Measurements from ENCODE around the gene CFAP92.
"Not testable (repeated sequence)": the region's sequence is repeated elsewhere in the genome, so short reads cannot be mapped to it uniquely, and the experiment has no call there.

CFAP92 gene

DNA sequence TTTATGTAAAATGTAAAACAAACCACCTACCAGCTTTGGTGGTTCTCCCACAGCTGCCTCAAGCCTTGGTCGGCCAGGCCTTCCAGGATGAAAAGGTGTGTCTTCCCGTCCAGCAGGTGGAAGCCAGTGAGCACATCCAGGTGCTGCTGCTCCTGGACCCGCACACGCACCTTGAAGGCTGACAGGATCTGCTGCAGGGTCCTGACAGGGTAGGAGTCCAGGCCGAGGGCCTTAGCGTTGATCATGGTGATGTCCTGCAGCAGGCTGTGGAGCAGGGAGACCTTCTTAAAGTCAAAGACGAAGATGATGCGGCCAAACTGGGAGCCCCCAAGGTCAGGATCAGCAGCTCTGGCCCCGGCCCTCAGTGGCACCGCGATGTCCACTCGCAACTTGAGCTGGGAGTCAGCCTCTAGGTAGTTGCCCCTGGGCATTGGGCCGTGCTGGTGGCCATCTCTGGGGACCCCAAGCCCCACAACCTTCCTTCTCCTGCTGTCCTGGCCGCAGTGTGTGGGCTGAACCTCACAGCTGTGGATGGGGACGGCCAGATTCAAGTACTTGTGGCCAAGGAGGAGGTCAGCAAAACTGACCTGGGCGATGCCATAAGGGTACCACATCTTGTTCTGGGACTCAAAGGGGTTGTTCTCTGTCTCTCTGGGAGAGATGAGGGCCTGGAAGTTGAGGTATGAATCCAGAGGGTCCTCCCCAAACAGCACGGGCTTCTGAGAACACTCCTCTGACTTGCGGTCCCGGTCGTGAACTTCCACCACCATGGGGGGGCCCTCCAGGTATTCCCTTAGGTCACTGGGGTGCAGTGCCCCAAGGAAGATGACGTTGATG is 48.6 kb downstream of the CFAP92 start:
- Histone ChIP-seq H3K4me1 (ENCODE audit: insufficient read depth, low read length) (no peaks in the 10 kb centered on the region), H3K27ac (ENCODE audit: low read length) (no peak overlapping the region), H3K9ac (ENCODE audit: low read depth, low read length) (no peak overlapping the region), H3K4me3 (ENCODE audit: low read length) (no peak overlapping the region), H3K27me3 (ENCODE audit: insufficient read depth, low read length) (no peaks in the 10 kb centered on the region), H3K9me3 (ENCODE audit: insufficient read depth, low read depth, low read length) (no peaks in the 10 kb centered on the region), H3K36me3 (ENCODE audit: insufficient read depth, low read depth, low read length) (no peaks in the 10 kb centered on the region)

DNA sequence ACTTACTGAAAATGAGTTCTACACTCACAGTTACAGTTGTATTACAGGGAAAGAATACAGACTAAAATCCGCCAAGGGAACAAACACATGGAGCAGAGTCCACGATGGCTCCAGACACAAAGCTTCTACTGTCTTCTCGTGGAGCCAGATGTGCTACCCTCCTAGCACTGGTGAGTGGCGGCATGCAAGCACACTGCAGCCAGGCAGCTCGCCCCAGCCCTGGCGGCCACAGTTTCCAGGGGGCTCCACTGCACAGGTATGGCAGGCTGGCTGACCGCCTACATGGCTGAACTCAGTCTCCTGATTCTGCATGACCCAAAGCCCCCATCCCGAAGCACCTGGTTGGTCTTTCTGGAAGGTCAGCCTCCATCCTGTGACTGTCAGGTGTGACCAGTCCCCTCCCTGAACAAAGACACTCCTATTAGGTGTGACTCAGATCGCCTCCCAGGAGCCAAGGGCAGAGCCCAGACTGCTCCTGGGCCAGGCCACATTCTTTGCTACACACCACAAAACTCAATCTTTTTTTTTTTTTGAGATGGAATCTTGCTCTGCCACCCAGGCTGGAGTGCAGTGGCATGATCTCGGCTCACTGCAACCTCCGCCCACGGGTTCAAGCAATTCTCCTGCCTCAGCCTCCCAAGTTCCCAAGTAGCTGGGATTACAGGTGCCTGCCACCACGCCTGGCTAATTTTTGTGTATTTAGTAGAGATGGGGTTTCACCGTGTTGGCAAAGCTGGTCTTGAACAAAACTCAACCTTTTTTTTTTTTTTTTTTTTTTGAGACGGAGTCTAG is 51.5 kb downstream of the CFAP92 start:
- no peaks in the 10 kb centered on the region for H3K27me3 ChIP-seq (ENCODE audit: insufficient read depth, low read length)
- H3K4me3 ChIP-seq (ENCODE audit: low read length): no peak overlapping the region
- no peaks in the 10 kb centered on the region for H3K9me3 ChIP-seq (ENCODE audit: insufficient read depth, low read depth, low read length)
- no peak overlapping the region for H3K9ac ChIP-seq (ENCODE audit: low read depth, low read length)
- no peaks in the 10 kb centered on the region for H3K4me1 ChIP-seq (ENCODE audit: insufficient read depth, low read length)
- no peak overlapping the region for H3K27ac ChIP-seq (ENCODE audit: low read length)
- H3K36me3 ChIP-seq (ENCODE audit: insufficient read depth, low read depth, low read length): no peaks in the 10 kb centered on the region

DNA sequence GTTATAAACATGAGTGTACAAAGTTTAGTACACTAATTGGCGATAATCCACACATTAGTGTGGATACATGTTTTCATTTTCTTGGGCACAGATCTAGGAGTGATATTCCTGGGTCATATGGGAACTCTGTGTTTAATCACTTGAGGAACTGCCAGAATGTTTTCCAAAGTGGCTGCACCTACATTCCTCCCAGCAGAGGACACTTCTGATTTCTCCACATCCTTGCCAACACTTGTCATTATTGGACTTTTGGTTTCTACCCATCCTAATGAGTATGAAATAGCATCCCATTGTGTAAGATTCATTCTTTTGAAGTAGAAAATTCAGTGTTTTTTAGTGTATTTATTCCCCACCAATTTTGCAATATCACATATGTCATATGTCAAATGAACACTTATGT is 53.6 kb downstream of the CFAP92 start:
- Histone ChIP-seq H3K4me1 (ENCODE audit: insufficient read depth, low read length) (no peaks in the 10 kb centered on the region), H3K9ac (ENCODE audit: low read depth, low read length) (no peak overlapping the region), H3K27ac (ENCODE audit: low read length) (no peak overlapping the region), H3K9me3 (ENCODE audit: insufficient read depth, low read depth, low read length) (no peaks in the 10 kb centered on the region), H3K36me3 (ENCODE audit: insufficient read depth, low read depth, low read length) (no peaks in the 10 kb centered on the region), H3K27me3 (ENCODE audit: insufficient read depth, low read length) (no peaks in the 10 kb centered on the region), H3K4me3 (ENCODE audit: low read length) (no peak overlapping the region)

DNA sequence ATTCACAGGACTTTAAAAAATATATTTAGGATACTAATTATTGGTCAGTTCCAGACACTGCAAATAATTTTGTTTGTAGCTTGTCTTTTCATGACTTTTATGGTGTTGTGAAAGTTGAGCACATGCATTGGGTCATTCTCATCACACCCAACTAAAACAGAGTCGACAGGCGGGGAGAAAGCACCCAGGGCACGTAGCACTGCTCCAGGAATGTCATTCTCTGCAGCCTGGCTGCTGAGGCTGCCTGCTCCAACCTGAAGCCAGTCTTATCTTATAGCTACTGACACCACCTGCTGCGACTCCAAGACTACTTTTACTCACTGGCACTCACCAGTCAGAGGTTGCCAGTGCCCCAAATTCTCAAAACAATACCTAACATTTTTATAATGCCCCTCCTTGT is 57.5 kb downstream of the CFAP92 start:
- H3K9ac ChIP-seq (ENCODE audit: low read depth, low read length): no peak overlapping the region
- no peak overlapping the region for H3K27ac ChIP-seq (ENCODE audit: low read length)
- H3K4me1 ChIP-seq (ENCODE audit: insufficient read depth, low read length): no peaks in the 10 kb centered on the region
- no peaks in the 10 kb centered on the region for H3K9me3 ChIP-seq (ENCODE audit: insufficient read depth, low read depth, low read length)
- no peak overlapping the region for H3K4me3 ChIP-seq (ENCODE audit: low read length)
- no peaks in the 10 kb centered on the region for H3K27me3 ChIP-seq (ENCODE audit: insufficient read depth, low read length)
- no peaks in the 10 kb centered on the region for H3K36me3 ChIP-seq (ENCODE audit: insufficient read depth, low read depth, low read length)

DNA sequence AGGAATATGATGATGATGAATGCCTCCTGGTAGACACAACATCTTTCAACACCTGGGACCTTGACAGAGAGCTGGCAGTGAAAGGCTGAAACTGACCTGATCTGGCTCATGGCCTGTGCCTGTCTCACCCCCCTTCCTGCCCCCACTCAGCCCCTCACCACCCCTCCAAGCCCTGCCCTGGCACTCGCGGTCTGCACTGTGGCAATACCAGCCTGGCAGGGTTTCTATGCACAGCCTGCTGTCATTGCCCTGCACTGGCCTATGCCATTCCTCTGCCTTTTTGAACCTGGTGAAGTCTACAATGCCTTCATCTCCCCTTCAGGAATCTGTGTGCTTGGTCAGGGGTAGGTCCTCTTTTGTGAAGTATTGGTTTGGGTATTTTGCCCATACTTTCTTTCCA is 58.0 kb downstream of the CFAP92 start:
- no peak overlapping the region for H3K27ac ChIP-seq (ENCODE audit: low read length)
- no peaks in the 10 kb centered on the region for H3K27me3 ChIP-seq (ENCODE audit: insufficient read depth, low read length)
- no peak overlapping the region for H3K9ac ChIP-seq (ENCODE audit: low read depth, low read length)
- no peaks in the 10 kb centered on the region for H3K9me3 ChIP-seq (ENCODE audit: insufficient read depth, low read depth, low read length)
- H3K36me3 ChIP-seq (ENCODE audit: insufficient read depth, low read depth, low read length): no peaks in the 10 kb centered on the region
- H3K4me1 ChIP-seq (ENCODE audit: insufficient read depth, low read length): no peaks in the 10 kb centered on the region
- H3K4me3 ChIP-seq (ENCODE audit: low read length): no peak overlapping the region

DNA sequence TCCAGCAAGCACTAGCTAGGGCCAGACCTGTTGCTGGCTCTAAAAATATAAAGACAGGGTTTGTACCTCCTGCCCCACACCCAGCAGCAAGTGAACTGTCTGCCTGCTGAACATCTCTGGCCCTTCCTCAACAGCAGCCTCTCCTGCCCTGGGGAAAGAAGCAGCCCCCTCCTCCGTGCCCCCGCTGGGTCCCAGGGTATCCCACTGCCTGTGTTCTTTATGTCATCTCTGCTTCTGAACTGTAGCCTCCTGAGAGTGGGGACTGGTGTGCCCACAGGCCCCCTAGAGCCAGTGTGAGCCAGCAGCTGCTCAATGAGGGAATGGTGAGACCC is 60.0 kb downstream of the CFAP92 start:
- H3K27me3 ChIP-seq (ENCODE audit: insufficient read depth, low read length): no peaks in the 10 kb centered on the region
- H3K4me1 ChIP-seq (ENCODE audit: insufficient read depth, low read length): no peaks in the 10 kb centered on the region
- no peak overlapping the region for H3K27ac ChIP-seq (ENCODE audit: low read length)
- no peak overlapping the region for H3K4me3 ChIP-seq (ENCODE audit: low read length)
- H3K36me3 ChIP-seq (ENCODE audit: insufficient read depth, low read depth, low read length): no peaks in the 10 kb centered on the region
- H3K9me3 ChIP-seq (ENCODE audit: insufficient read depth, low read depth, low read length): peaks cover 10% of the 10 kb centered on the region
- H3K9ac ChIP-seq (ENCODE audit: low read depth, low read length): no peak overlapping the region

DNA sequence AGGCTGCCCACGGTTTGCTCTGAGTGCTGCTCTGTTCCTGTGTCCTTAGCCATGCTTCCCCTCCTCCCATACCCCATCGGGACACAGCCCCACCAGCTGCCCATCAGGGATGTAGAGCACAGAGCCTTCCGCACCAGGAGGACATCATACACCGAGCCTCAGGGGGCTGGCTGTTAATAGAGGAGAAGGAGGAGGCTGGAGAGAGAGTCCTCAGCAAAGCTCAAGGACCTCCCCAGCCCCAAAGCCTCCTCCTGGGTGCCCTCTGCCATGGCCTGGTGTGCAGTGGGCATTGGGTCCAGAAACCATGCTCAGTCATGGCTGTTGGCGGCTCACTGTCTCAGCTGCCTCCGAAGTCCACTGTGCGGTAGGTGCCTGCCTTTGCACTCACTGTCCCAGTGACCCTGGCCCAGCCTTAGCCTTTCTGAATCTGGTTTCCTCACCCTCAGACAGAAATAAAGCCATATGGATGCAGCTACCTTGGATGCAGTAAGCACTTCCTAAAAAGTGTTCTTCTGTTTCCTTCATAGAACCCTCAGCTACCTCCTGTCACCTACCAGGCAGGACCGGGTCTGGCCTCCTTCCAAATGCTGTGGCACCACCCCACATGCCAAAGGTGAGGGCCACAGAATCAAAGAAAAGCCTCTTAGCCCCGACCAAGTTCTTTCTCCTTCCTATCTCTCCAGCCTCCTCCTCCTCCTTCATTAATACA is 60.5 kb downstream of the CFAP92 start:
- Histone ChIP-seq H3K9ac (ENCODE audit: low read depth, low read length) (no peak overlapping the region), H3K36me3 (ENCODE audit: insufficient read depth, low read depth, low read length) (no peaks in the 10 kb centered on the region), H3K4me1 (ENCODE audit: insufficient read depth, low read length) (no peaks in the 10 kb centered on the region), H3K27ac (ENCODE audit: low read length) (no peak overlapping the region), H3K4me3 (ENCODE audit: low read length) (no peak overlapping the region), H3K9me3 (ENCODE audit: insufficient read depth, low read depth, low read length) (peaks cover 15% of the 10 kb centered on the region), H3K27me3 (ENCODE audit: insufficient read depth, low read length) (no peaks in the 10 kb centered on the region)

DNA sequence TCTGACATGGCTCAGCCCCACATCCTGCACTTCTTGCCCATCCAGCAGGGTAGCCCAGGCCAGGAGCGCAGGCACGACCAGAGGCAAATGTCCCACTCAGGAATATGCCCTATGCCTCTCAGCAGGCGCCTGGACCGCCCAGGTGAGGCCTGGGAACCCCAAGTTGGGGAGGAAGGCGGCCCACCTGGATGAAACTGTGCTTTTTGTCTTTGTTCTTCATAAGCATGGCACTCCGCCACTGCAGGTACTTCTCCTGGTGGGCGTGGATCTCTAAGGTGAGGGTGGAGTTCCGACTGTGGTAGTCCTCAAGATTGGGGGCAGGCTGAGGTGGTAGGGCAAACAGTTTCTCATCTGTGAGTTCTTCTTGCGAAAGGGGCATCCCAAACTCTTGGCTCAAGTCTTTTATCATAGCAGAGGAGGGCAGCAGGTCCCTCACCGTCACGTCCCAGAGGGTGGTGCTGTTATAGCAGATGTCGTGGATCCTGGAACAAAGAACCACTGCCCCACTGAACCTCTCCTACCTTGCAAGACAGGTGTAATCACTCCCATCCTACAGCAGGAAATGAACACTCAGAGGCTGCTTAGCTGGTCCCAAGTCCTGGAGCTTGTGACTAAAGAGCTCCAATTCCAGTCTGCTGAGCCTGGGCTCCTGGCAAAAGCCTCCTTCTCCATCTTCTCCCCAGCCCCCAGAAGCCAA is 61.2 kb downstream of the CFAP92 start:
- Histone ChIP-seq H3K27ac (ENCODE audit: low read length) (no peak overlapping the region), H3K36me3 (ENCODE audit: insufficient read depth, low read depth, low read length) (no peaks in the 10 kb centered on the region), H3K9ac (ENCODE audit: low read depth, low read length) (no peak overlapping the region), H3K4me1 (ENCODE audit: insufficient read depth, low read length) (no peaks in the 10 kb centered on the region), H3K27me3 (ENCODE audit: insufficient read depth, low read length) (no peaks in the 10 kb centered on the region), H3K9me3 (ENCODE audit: insufficient read depth, low read depth, low read length) (peaks cover 21% of the 10 kb centered on the region), H3K4me3 (ENCODE audit: low read length) (no peak overlapping the region)

DNA sequence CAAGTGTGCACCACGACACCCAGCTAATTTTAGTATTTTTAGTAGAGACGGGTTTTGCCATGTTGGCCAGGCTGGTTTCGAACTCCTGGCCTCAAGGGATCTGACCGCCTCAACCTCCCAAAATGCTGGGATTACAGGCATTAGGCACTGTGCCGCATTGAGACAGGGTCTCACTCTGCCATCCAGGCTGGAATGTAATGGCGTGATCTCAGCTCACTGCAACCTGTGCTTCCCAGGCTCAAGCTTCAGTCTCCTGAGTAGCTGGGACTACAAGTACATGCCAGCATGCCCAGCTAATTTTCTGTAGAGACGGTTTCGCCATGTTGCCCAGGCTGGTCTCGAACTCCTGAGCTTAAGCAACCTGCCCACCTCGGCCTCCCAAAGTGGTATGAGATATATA is 62.8 kb downstream of the CFAP92 start:
- H3K36me3 ChIP-seq (ENCODE audit: insufficient read depth, low read depth, low read length): no peaks in the 10 kb centered on the region
- H3K27me3 ChIP-seq (ENCODE audit: insufficient read depth, low read length): no peaks in the 10 kb centered on the region

DNA sequence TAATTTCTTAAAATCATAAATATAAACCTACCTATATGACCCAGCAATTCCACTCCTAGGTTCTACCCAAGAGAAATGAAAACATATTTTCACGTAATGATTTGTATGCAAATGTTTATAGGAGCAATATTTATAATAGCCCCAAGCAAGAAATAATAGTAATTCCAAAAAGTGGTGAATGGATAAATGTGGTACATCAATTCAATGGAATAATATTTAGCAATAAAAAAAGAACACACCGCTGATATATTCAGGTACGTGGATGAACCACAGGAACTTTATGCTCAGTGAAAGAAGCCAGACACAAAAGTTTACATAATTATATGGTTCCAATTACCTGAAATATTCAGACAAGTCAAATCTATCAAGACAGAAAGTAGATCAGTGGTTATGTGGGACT is 64.5 kb downstream of the CFAP92 start:
- Histone ChIP-seq H3K36me3 (ENCODE audit: insufficient read depth, low read depth, low read length) (no peaks in the 10 kb centered on the region), H3K9ac (ENCODE audit: low read depth, low read length) (no peak overlapping the region), H3K4me3 (ENCODE audit: low read length) (no peak overlapping the region), H3K9me3 (ENCODE audit: insufficient read depth, low read depth, low read length) (peaks cover 50% of the 10 kb centered on the region), H3K27ac (ENCODE audit: low read length) (no peak overlapping the region), H3K4me1 (ENCODE audit: insufficient read depth, low read length) (no peaks in the 10 kb centered on the region), H3K27me3 (ENCODE audit: insufficient read depth, low read length) (no peaks in the 10 kb centered on the region)

More for the DNA sequence above, 62.8 kb downstream of the CFAP92 start:
- Histone ChIP-seq H3K9ac (ENCODE audit: low read depth, low read length) (no peak overlapping the region), H3K4me1 (ENCODE audit: insufficient read depth, low read length) (no peaks in the 10 kb centered on the region), H3K27ac (ENCODE audit: low read length) (no peak overlapping the region), H3K4me3 (ENCODE audit: low read length) (no peak overlapping the region), H3K9me3 (ENCODE audit: insufficient read depth, low read depth, low read length) (peaks cover 34% of the 10 kb centered on the region)

DNA sequence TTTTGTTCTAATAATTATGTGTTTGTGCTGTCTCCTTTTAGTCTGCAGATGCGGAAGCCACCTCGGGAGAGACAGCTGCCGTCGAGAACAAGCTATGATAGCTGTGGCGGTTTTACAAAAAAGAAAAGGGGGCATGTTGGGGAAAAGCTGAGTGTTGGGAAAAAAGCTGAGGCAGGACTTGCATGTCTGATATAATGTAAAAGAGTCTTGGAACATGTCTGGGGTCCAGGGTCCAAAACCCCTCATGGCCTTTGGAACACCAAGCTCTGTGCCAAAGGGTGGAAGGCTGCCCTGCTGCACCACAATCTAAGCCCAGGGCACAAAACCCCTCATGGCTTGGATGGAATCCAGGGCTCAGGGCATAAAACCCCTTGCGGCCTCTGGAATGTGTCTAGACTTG is 69.9 kb downstream of the CFAP92 start:
- not testable (repeated sequence) for H3K4me1 ChIP-seq (ENCODE audit: insufficient read depth, low read length); H3K27me3 ChIP-seq (ENCODE audit: insufficient read depth, low read length); H3K9ac ChIP-seq (ENCODE audit: low read depth, low read length); H3K36me3 ChIP-seq (ENCODE audit: insufficient read depth, low read depth, low read length); H3K27ac ChIP-seq (ENCODE audit: low read length); H3K4me3 ChIP-seq (ENCODE audit: low read length)
- peaks cover 91% of the 10 kb centered on the region for H3K9me3 ChIP-seq (ENCODE audit: insufficient read depth, low read depth, low read length)
